ENCODE measurements around the gene LRP1.

The LRP1 gene

GRCh38 chr12:57198329-57198728 is 70.0 kb downstream of the LRP1 start:
- H3K4me1 ChIP-seq (ENCODE audit: insufficient read depth, insufficient read length), result no peaks in the 10 kb centered on the region
- TF ChIP-seq YY1 (IDR thresholded peaks at IDR 0.05; ENCODE audit: insufficient read depth, insufficient read length) (no peak), ZNF274 (IDR thresholded peaks at IDR 0.05; ENCODE audit: low read depth, low read length) (no peak), SUZ12 (IDR thresholded peaks at IDR 0.05; ENCODE audit: extremely low read depth, insufficient read depth, insufficient read length) (no peak)
- H3K4me3 ChIP-seq (ENCODE audit: insufficient read length, low read depth), result no peak overlapping the region
- H3K36me3 ChIP-seq (ENCODE audit: insufficient read depth, insufficient read length, low read length), result peaks cover 99% of the 10 kb centered on the region
- no peak for DNase-seq (ENCODE audit: low read depth, low spot score)
- no peak overlapping the region for H3K9ac ChIP-seq (ENCODE audit: insufficient read length, low read depth)
- H3K27me3 ChIP-seq (ENCODE audit: insufficient read depth, insufficient read length), result no peaks in the 10 kb centered on the region
- no peaks in the 10 kb centered on the region for H3K9me3 ChIP-seq (ENCODE audit: insufficient read depth, low read length)

- peaks cover 99% of the 10 kb centered on the region for H3K36me3 ChIP-seq (ENCODE audit: insufficient read depth, insufficient read length, low read length)
- H3K27me3 ChIP-seq (ENCODE audit: insufficient read depth, insufficient read length), result no peaks in the 10 kb centered on the region
- DNase-seq (ENCODE audit: low read depth, low spot score), result no peak
- H3K4me3 ChIP-seq (ENCODE audit: insufficient read length, low read depth), result no peak overlapping the region
- H3K4me1 ChIP-seq (ENCODE audit: insufficient read depth, insufficient read length), result no peaks in the 10 kb centered on the region
- no peak overlapping the region for H3K9ac ChIP-seq (ENCODE audit: insufficient read length, low read depth)
- TF ChIP-seq YY1 (IDR thresholded peaks at IDR 0.05; ENCODE audit: insufficient read depth, insufficient read length), result no peak
- no peak for TF ChIP-seq SUZ12 (IDR thresholded peaks at IDR 0.05; ENCODE audit: extremely low read depth, insufficient read depth, insufficient read length)
- TF ChIP-seq ZNF274 (IDR thresholded peaks at IDR 0.05; ENCODE audit: low read depth, low read length), result no peak
- H3K9me3 ChIP-seq (ENCODE audit: insufficient read depth, low read length), result no peaks in the 10 kb centered on the region
Observed at GRCh38 chr12:57199191-57199590, 70.9 kb downstream of the LRP1 start.

DNA sequence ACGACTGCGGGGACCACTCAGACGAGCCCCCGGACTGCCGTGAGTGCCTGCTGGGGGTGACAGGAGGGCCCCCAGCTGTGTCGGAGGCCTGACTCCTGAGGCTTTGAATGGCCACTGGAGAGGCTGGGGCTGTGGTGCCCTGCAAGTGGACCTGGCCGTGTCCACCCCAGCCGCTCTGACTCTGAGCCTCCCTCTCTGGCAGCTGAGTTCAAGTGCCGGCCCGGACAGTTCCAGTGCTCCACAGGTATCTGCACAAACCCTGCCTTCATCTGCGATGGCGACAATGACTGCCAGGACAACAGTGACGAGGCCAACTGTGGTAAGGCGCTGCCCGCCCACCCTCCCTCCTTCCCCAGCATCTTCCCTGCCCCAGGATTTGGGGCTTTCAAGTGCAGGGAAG is 72.2 kb downstream of the LRP1 start:
- Histone ChIP-seq H3K4me3 (ENCODE audit: insufficient read length, low read depth) (no peak overlapping the region), H3K9me3 (ENCODE audit: insufficient read depth, low read length) (no peaks in the 10 kb centered on the region), H3K27me3 (ENCODE audit: insufficient read depth, insufficient read length) (no peaks in the 10 kb centered on the region), H3K36me3 (ENCODE audit: insufficient read depth, insufficient read length, low read length) (peaks cover 99% of the 10 kb centered on the region), H3K4me1 (ENCODE audit: insufficient read depth, insufficient read length) (no peaks in the 10 kb centered on the region), H3K9ac (ENCODE audit: insufficient read length, low read depth) (no peak overlapping the region)
- TF ChIP-seq SUZ12 (IDR thresholded peaks at IDR 0.05; ENCODE audit: extremely low read depth, insufficient read depth, insufficient read length) (no peak), YY1 (IDR thresholded peaks at IDR 0.05; ENCODE audit: insufficient read depth, insufficient read length) (no peak), ZNF274 (IDR thresholded peaks at IDR 0.05; ENCODE audit: low read depth, low read length) (no peak)
- no peak for DNase-seq (ENCODE audit: low read depth, low spot score)

- no peak overlapping the region for H3K9ac ChIP-seq (ENCODE audit: insufficient read length, low read depth)
- H3K9me3 ChIP-seq (ENCODE audit: insufficient read depth, low read length), result no peaks in the 10 kb centered on the region
- no peak for DNase-seq (ENCODE audit: low read depth, low spot score)
- H3K36me3 ChIP-seq (ENCODE audit: insufficient read depth, insufficient read length, low read length), result peaks cover 99% of the 10 kb centered on the region
- H3K27me3 ChIP-seq (ENCODE audit: insufficient read depth, insufficient read length), result no peaks in the 10 kb centered on the region
- H3K4me1 ChIP-seq (ENCODE audit: insufficient read depth, insufficient read length), result no peaks in the 10 kb centered on the region
- no peak overlapping the region for H3K4me3 ChIP-seq (ENCODE audit: insufficient read length, low read depth)
- TF ChIP-seq YY1 (IDR thresholded peaks at IDR 0.05; ENCODE audit: insufficient read depth, insufficient read length) (no peak), SUZ12 (IDR thresholded peaks at IDR 0.05; ENCODE audit: extremely low read depth, insufficient read depth, insufficient read length) (no peak), ZNF274 (IDR thresholded peaks at IDR 0.05; ENCODE audit: low read depth, low read length) (no peak)
Observed at GRCh38 chr12:57201219-57201618, 72.9 kb downstream of the LRP1 start.

DNA sequence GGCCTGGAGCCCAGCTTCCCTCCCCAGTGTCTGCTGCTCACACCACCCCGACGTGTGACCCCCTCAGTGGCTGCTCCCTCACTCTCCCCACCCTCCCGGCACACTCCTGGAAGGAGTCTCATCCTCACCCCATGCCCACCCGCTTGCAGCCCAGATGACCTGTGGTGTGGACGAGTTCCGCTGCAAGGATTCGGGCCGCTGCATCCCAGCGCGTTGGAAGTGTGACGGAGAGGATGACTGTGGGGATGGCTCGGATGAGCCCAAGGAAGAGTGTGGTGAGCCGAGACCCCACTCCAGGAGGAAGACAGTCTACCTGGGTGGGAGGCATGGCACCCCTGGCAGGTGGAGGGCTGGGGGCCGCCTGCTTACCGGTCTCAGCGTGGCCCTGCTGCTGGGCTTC is 73.3 kb downstream of the LRP1 start:
- no peak for DNase-seq (ENCODE audit: low read depth, low spot score)
- H3K9ac ChIP-seq (ENCODE audit: insufficient read length, low read depth), result no peak overlapping the region
- H3K4me1 ChIP-seq (ENCODE audit: insufficient read depth, insufficient read length), result no peaks in the 10 kb centered on the region
- no peak overlapping the region for H3K4me3 ChIP-seq (ENCODE audit: insufficient read length, low read depth)
- no peaks in the 10 kb centered on the region for H3K27me3 ChIP-seq (ENCODE audit: insufficient read depth, insufficient read length)
- TF ChIP-seq SUZ12 (IDR thresholded peaks at IDR 0.05; ENCODE audit: extremely low read depth, insufficient read depth, insufficient read length), result no peak
- no peak for TF ChIP-seq YY1 (IDR thresholded peaks at IDR 0.05; ENCODE audit: insufficient read depth, insufficient read length)
- no peak for TF ChIP-seq ZNF274 (IDR thresholded peaks at IDR 0.05; ENCODE audit: low read depth, low read length)
- peaks cover 99% of the 10 kb centered on the region for H3K36me3 ChIP-seq (ENCODE audit: insufficient read depth, insufficient read length, low read length)
- H3K9me3 ChIP-seq (ENCODE audit: insufficient read depth, low read length), result no peaks in the 10 kb centered on the region

DNA sequence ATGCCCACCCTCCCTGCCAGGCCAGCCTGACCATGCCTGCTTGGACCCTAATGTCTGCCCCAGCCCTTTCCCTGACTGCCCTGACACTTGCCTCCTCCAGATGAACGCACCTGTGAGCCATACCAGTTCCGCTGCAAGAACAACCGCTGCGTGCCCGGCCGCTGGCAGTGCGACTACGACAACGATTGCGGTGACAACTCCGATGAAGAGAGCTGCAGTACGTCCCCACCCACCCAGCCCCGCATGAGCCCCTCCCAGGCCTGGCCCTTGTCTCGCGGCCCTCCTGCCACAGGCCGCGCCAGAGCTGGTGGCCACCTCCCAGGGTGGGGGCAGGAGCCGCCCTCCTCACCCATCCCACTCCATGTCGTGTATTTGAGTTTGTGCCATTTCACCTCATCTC is 74.0 kb downstream of the LRP1 start:
- Histone ChIP-seq H3K36me3 (ENCODE audit: insufficient read depth, insufficient read length, low read length) (peaks cover 94% of the 10 kb centered on the region), H3K4me3 (ENCODE audit: insufficient read length, low read depth) (no peak overlapping the region), H3K9ac (ENCODE audit: insufficient read length, low read depth) (no peak overlapping the region), H3K27me3 (ENCODE audit: insufficient read depth, insufficient read length) (no peaks in the 10 kb centered on the region), H3K9me3 (ENCODE audit: insufficient read depth, low read length) (no peaks in the 10 kb centered on the region), H3K4me1 (ENCODE audit: insufficient read depth, insufficient read length) (no peaks in the 10 kb centered on the region)
- TF ChIP-seq YY1 (IDR thresholded peaks at IDR 0.05; ENCODE audit: insufficient read depth, insufficient read length) (no peak), SUZ12 (IDR thresholded peaks at IDR 0.05; ENCODE audit: extremely low read depth, insufficient read depth, insufficient read length) (no peak), ZNF274 (IDR thresholded peaks at IDR 0.05; ENCODE audit: low read depth, low read length) (no peak)
- DNase-seq (ENCODE audit: low read depth, low spot score), result no peak

- Histone ChIP-seq H3K36me3 (ENCODE audit: insufficient read depth, insufficient read length, low read length) (peaks cover 94% of the 10 kb centered on the region), H3K4me1 (ENCODE audit: insufficient read depth, insufficient read length) (no peaks in the 10 kb centered on the region), H3K4me3 (ENCODE audit: insufficient read length, low read depth) (no peak overlapping the region), H3K9ac (ENCODE audit: insufficient read length, low read depth) (no peak overlapping the region), H3K27me3 (ENCODE audit: insufficient read depth, insufficient read length) (no peaks in the 10 kb centered on the region), H3K9me3 (ENCODE audit: insufficient read depth, low read length) (no peaks in the 10 kb centered on the region)
- DNase-seq (ENCODE audit: low read depth, low spot score), result no peak
- TF ChIP-seq YY1 (IDR thresholded peaks at IDR 0.05; ENCODE audit: insufficient read depth, insufficient read length) (no peak), SUZ12 (IDR thresholded peaks at IDR 0.05; ENCODE audit: extremely low read depth, insufficient read depth, insufficient read length) (no peak), ZNF274 (IDR thresholded peaks at IDR 0.05; ENCODE audit: low read depth, low read length) (no peak)
Observed at GRCh38 chr12:57203201-57203600, 74.9 kb downstream of the LRP1 start.

Measured in NT2/D1 (cell line).